Inferior parietal cortex (tissue), 1 donor: ENCODE results near the gene PHOSPHO2.

Experiments
- DNase-seq: peaks from one replicate; pipeline ENCODE4 v3.0.0-alpha.2; 2016; ENCODE audit errors: extremely low spot score

PHOSPHO2 gene

GRCh38 chr2:169716238-169716886, 22.1 kb downstream of the PHOSPHO2 start:
- DNase-seq, result no peak

- peak; percentile 37 for DNase-seq
These were observed 22.8 kb downstream of the PHOSPHO2 start for GRCh38 chr2:169716938-169717690.

GRCh38 chr2:169717691-169718063, 23.4 kb downstream of the PHOSPHO2 start:
- no peak for DNase-seq

- no peak for DNase-seq
These were observed 24.7 kb downstream of the PHOSPHO2 start for GRCh38 chr2:169718930-169719504.

- no peak for DNase-seq
These were observed 26.7 kb downstream of the PHOSPHO2 start for GRCh38 chr2:169721016-169721415.

GRCh38 chr2:169727065-169727464, 32.8 kb downstream of the PHOSPHO2 start:
- no peak for DNase-seq

- DNase-seq, result no peak
These were observed 35.0 kb downstream of the PHOSPHO2 start for GRCh38 chr2:169729274-169729605.

GRCh38 chr2:169732075-169732474, 37.8 kb downstream of the PHOSPHO2 start:
- DNase-seq, result no peak

GRCh38 chr2:169732583-169733358, 38.5 kb downstream of the PHOSPHO2 start:
- DNase-seq, result no peak

- no peak for DNase-seq
These were observed 40.0 kb downstream of the PHOSPHO2 start for GRCh38 chr2:169734169-169734847.

GRCh38 chr2:169735623-169736022, 41.4 kb downstream of the PHOSPHO2 start:
- DNase-seq, result no peak

- no peak for DNase-seq
These were observed 42.6 kb downstream of the PHOSPHO2 start for GRCh38 chr2:169736902-169737301.

- DNase-seq, result no peak
These were observed 44.4 kb downstream of the PHOSPHO2 start for GRCh38 chr2:169738566-169739229.

- DNase-seq, result no peak
These were observed 45.1 kb downstream of the PHOSPHO2 start for GRCh38 chr2:169739351-169739750.

GRCh38 chr2:169743549-169743948, 49.3 kb downstream of the PHOSPHO2 start:
- DNase-seq, result no peak

- DNase-seq, result no peak
These were observed 52.0 kb downstream of the PHOSPHO2 start for GRCh38 chr2:169746240-169746639.

- DNase-seq, result no peak
These were observed 54.0 kb downstream of the PHOSPHO2 start for GRCh38 chr2:169748319-169748718.
